Tibial nerve (tissue), 4 donors: Measurements from ENCODE around the gene GLIPR2. TPM values are rescaled to one million over a fixed set of nuclear protein-coding genes. Genes with fewer than 3 reads are reported as not detected.

ENCODE experiments used
- DNase-seq, 2 donors: peaks; one replicate each; pipeline ENCODE4 v3.0.0-alpha.2; 2019; ENCODE audit warnings: low spot score in 2 of 2
- H3K27ac ChIP-seq, 4 donors: fragments of 200-600 bp; sonication (generic) in 3 of 4; one replicate each; pipeline ENCODE4 v1.5.1; 2017 to 2019; ENCODE audit warnings: mild to moderate bottlenecking in 1 of 4
- H3K27me3 ChIP-seq, 2 donors: fragments of 200-600 bp; sonication (generic) in 1 of 2; one replicate each; pipeline versions ENCODE4 v1.5.1 to v1.6.0; 2017 to 2019
- H3K36me3 ChIP-seq, 3 donors: fragments of 200-600 bp; sonication (generic); one replicate each; pipeline ENCODE4 v1.5.1; 2018 to 2019
- H3K4me1 ChIP-seq, 4 donors: fragments of 200-600 bp; sonication (generic) in 3 of 4; one replicate each; pipeline ENCODE4 v1.5.1; 2017 to 2019
- H3K4me3 ChIP-seq, 4 donors: fragments of 200-600 bp; sonication (generic) in 3 of 4; one replicate each; pipeline ENCODE4 v1.5.1; 2017 to 2019; ENCODE audit warnings: mild to moderate bottlenecking in 1 of 4, moderate library complexity in 1 of 4
- H3K9me3 ChIP-seq, 4 donors: fragments of 200-600 bp; sonication (generic) in 3 of 4; one replicate each; pipeline ENCODE4 v1.5.1; 2017 to 2019
- CTCF ChIP-seq, 5 experiments: fragments of 200-600 bp in 3 of 5; fragments of 450-650 bp in 2 of 5; sonication (generic) in 3 of 5; IDR thresholded peaks; one replicate each; pipeline ENCODE4 v1.5.1; 2016 to 2019; ENCODE audit warnings: antibody characterized with exemption in 5 of 5, mild to moderate bottlenecking in 3 of 5, moderate library complexity in 2 of 5
- EP300 ChIP-seq, 2 donors: sonication (generic); formaldehyde crosslinking; IDR thresholded peaks; one replicate each; pipeline ENCODE4 v1.6.1; 2017; ENCODE audit warnings: antibody characterized with exemption in 2 of 2, mild to moderate bottlenecking in 1 of 2
- POLR2A ChIP-seq, 2 donors: fragments of 450-650 bp; IDR thresholded peaks; one replicate each; pipeline ENCODE4 v1.6.1; 2017; ENCODE audit warnings: antibody characterized with exemption in 2 of 2, mild to moderate bottlenecking in 2 of 2, moderate library complexity in 2 of 2
- WGBS, 2 donors: methylation state at CpG; one replicate each; pipeline ENCODE4 v1.1.5; 2018; 5-methylcytosine and 5-hydroxymethylcytosine counted together
- total RNA-seq, 4 donors: library from RNA; depleted of rRNA; stranded (reverse); fragments of >200 nt; gene quantifications; one replicate each; pipeline ENCODE4 v1.1.0, GENCODE V29; 2016

GLIPR2 gene
- total RNA-seq, 4 donors from 2014 or later: 18.1 to 26.4 (median 25.6) TPM

GRCh38 chr9:36092509-36093215 is 43.9 kb upstream of the GLIPR2 start:
- H3K4me1 ChIP-seq: peaks cover 0 to 9% (median 2%) of the 10 kb centered on the region in 4 donors
- TF ChIP-seq CTCF (IDR thresholded peaks at IDR 0.05): no peak
- TF ChIP-seq POLR2A (IDR thresholded peaks at IDR 0.05): no peak
- no peak for TF ChIP-seq EP300 (IDR thresholded peaks at IDR 0.05)
- WGBS, 2 donors: 84 to 90% methylated on average over 9 of the region's 9 CpGs
- no peak overlapping the region for H3K4me3 ChIP-seq
- H3K27me3 ChIP-seq: no peaks in the 10 kb centered on the region
- H3K9me3 ChIP-seq: no peaks in the 10 kb centered on the region
- no peak overlapping the region for H3K27ac ChIP-seq
- H3K36me3 ChIP-seq: peaks cover 0 to 4% (median 0%) of the 10 kb centered on the region in 3 donors
- DNase-seq: no peak

GRCh38 chr9:36093384-36093783 is 43.1 kb upstream of the GLIPR2 start:
- Histone ChIP-seq H3K27me3 (no peaks in the 10 kb centered on the region), H3K27ac (no peak overlapping the region), H3K4me1 (peaks cover 0 to 9% (median 2%) of the 10 kb centered on the region in 4 donors), H3K9me3 (no peaks in the 10 kb centered on the region), H3K4me3 (no peak overlapping the region), H3K36me3 (peaks cover 0 to 4% (median 0%) of the 10 kb centered on the region in 3 donors)
- 86 to 94% methylated on average over 2 of the region's 2 CpGs for WGBS, 2 donors
- no peak for TF ChIP-seq POLR2A (IDR thresholded peaks at IDR 0.05)
- TF ChIP-seq CTCF (IDR thresholded peaks at IDR 0.05): no peak
- no peak for TF ChIP-seq EP300 (IDR thresholded peaks at IDR 0.05)
- peak in 1 of 2 donors; percentile 29 for DNase-seq

GRCh38 chr9:36099718-36100117 is 36.8 kb upstream of the GLIPR2 start:
- no peak for DNase-seq
- Histone ChIP-seq H3K4me3 (no peak overlapping the region), H3K27ac (no peak overlapping the region), H3K9me3 (no peaks in the 10 kb centered on the region), H3K4me1 (no peaks in the 10 kb centered on the region), H3K27me3 (no peaks in the 10 kb centered on the region), H3K36me3 (peaks cover 0 to 4% (median 0%) of the 10 kb centered on the region in 3 donors)
- TF ChIP-seq POLR2A (IDR thresholded peaks at IDR 0.05) (no peak), CTCF (IDR thresholded peaks at IDR 0.05) (no peak), EP300 (IDR thresholded peaks at IDR 0.05) (no peak)
- WGBS, 2 donors: 88 to 100% methylated on average over 1 of the region's 1 CpG

- H3K4me1 ChIP-seq: no peaks in the 10 kb centered on the region
- no peaks in the 10 kb centered on the region for H3K9me3 ChIP-seq
- no peaks in the 10 kb centered on the region for H3K36me3 ChIP-seq
- no peaks in the 10 kb centered on the region for H3K27me3 ChIP-seq
- no peak for DNase-seq
- H3K4me3 ChIP-seq: no peak overlapping the region
- 51 to 57% methylated on average over 3 of the region's 3 CpGs for WGBS, 2 donors
- H3K27ac ChIP-seq: no peak overlapping the region
- TF ChIP-seq POLR2A (IDR thresholded peaks at IDR 0.05) (no peak), CTCF (IDR thresholded peaks at IDR 0.05) (no peak), EP300 (IDR thresholded peaks at IDR 0.05) (no peak)
Observed at GRCh38 chr9:36100532-36100931, 36.0 kb upstream of the GLIPR2 start.

GRCh38 chr9:36101916-36102741 is 34.4 kb upstream of the GLIPR2 start:
- 72 to 80% methylated on average over 4 of the region's 4 CpGs for WGBS, 2 donors
- DNase-seq: no peak
- Histone ChIP-seq H3K36me3 (peaks cover 0 to 5% (median 0%) of the 10 kb centered on the region in 3 donors), H3K9me3 (no peaks in the 10 kb centered on the region), H3K4me1 (no peaks in the 10 kb centered on the region), H3K27me3 (no peaks in the 10 kb centered on the region), H3K27ac (peak overlapping the region in 1 of 4 donors; percentile 11), H3K4me3 (no peak overlapping the region)
- TF ChIP-seq POLR2A (IDR thresholded peaks at IDR 0.05) (no peak), EP300 (IDR thresholded peaks at IDR 0.05) (no peak), CTCF (IDR thresholded peaks at IDR 0.05) (no peak)
